Measurements from ENCODE around the gene SLC39A5.

DNA sequence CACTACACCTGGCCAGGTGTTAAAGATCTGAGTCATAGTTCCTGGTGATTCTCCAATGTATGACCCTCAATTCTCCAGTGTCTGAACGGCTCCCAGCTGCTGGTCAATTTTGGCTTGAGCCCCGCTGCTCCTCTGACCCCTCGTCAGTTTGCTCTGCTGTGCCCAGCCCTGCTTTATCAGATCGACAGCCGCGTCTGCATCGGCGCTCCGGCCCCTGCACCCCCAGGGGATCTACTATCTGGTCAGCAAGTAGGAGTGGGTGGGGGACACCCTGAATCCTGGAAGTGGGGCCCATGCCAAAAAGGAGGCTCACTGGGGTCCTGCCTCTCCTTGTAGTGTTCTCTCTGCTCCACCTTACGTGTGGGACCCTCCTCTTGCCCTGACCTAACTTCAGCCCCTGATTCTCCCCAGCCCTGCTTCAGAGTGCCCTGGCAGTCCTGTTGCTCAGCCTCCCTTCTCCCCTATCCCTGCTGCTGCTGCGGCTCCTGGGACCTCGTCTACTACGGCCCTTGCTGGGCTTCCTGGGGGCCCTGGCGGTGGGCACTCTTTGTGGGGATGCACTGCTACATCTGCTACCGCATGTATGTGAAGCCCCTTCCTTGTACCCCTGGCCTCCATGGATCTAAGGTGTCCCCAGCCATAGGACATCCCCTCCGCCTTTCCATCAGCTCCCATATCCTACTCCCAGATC, 5.0 kb downstream of the SLC39A5 start:
- TF ChIP-seq, protein P1, sequence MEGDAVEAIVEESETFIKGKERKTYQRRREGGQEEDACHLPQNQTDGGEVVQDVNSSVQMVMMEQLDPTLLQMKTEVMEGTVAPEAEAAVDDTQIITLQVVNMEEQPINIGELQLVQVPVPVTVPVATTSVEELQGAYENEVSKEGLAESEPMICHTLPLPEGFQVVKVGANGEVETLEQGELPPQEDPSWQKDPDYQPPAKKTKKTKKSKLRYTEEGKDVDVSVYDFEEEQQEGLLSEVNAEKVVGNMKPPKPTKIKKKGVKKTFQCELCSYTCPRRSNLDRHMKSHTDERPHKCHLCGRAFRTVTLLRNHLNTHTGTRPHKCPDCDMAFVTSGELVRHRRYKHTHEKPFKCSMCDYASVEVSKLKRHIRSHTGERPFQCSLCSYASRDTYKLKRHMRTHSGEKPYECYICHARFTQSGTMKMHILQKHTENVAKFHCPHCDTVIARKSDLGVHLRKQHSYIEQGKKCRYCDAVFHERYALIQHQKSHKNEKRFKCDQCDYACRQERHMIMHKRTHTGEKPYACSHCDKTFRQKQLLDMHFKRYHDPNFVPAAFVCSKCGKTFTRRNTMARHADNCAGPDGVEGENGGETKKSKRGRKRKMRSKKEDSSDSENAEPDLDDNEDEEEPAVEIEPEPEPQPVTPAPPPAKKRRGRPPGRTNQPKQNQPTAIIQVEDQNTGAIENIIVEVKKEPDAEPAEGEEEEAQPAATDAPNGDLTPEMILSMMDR (IDR thresholded peaks at IDR 0.05; ENCODE audit: poor library complexity, severe bottlenecking): no peak
- TF ChIP-seq, protein P2, sequence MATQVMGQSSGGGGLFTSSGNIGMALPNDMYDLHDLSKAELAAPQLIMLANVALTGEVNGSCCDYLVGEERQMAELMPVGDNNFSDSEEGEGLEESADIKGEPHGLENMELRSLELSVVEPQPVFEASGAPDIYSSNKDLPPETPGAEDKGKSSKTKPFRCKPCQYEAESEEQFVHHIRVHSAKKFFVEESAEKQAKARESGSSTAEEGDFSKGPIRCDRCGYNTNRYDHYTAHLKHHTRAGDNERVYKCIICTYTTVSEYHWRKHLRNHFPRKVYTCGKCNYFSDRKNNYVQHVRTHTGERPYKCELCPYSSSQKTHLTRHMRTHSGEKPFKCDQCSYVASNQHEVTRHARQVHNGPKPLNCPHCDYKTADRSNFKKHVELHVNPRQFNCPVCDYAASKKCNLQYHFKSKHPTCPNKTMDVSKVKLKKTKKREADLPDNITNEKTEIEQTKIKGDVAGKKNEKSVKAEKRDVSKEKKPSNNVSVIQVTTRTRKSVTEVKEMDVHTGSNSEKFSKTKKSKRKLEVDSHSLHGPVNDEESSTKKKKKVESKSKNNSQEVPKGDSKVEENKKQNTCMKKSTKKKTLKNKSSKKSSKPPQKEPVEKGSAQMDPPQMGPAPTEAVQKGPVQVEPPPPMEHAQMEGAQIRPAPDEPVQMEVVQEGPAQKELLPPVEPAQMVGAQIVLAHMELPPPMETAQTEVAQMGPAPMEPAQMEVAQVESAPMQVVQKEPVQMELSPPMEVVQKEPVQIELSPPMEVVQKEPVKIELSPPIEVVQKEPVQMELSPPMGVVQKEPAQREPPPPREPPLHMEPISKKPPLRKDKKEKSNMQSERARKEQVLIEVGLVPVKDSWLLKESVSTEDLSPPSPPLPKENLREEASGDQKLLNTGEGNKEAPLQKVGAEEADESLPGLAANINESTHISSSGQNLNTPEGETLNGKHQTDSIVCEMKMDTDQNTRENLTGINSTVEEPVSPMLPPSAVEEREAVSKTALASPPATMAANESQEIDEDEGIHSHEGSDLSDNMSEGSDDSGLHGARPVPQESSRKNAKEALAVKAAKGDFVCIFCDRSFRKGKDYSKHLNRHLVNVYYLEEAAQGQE (IDR thresholded peaks at IDR 0.05; ENCODE audit: borderline replicate concordance): no peak
- no peak for TF ChIP-seq EP300 (conservative IDR thresholded peaks at IDR 0.05; ENCODE audit: poor library complexity, severe bottlenecking)
